Ishikawa (cell line): Measurements from ENCODE around the gene HMX3.

Source experiments
- EGR1 ChIP-seq: IDR thresholded peaks from 2 replicates; pipeline ENCODE4 v1.6.1; 2012
- EP300 ChIP-seq: IDR thresholded peaks from 2 replicates; pipeline ENCODE4 v1.6.1; 2012; ENCODE audit warnings: borderline replicate concordance
- FOXM1 ChIP-seq: IDR thresholded peaks from 2 replicates; pipeline ENCODE4 v1.6.1; 2012; ENCODE audit warnings: low read depth, borderline replicate concordance

DNA sequence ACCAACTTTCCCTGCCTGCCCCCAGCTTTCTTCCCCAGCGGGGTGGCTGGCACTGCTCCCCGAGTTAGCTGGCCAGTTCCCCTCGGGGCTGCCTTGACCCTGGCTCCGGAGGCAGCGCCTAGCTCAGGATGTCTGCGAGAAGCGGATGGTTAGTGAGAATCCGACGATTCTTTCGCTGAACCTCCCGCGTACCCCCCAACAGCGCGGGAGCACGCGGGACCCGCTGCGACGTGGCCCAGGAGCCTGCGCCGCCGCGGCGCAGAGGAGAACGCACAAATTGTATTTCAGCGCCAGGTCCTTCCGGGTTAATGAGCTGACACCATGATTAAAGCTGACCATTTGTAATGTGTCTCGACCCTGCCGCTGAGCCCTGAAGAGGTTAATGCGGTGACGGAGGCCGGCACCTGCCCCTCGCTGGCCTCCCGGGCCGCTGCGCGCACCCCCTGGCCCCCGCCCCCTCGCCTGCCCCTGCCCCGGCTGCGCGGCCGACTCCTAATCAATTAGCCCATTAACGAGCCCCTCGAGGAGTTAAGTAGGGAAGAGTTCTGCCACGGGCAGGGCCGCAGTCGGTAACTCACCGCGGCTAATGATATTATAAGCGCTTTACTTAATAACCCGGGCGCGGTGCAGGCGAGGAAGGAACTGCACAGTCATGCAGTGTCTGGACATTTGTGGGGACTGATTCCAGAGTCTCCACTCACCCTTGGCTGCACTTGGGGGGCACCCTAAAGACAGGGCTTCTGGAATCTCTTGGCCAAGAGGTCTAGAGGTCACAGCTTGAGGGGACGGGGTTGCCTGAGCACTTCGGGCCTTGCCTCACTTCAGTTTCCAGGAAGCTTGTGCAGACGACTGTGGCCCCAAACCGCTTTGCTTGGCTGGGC, 10.5 kb downstream of the HMX3 start:
- TF ChIP-seq FOXM1 (no peak), EGR1 (no peak), EP300 (no peak)
